ENCODE results near the gene ZNF410.
"Not testable (repeated sequence)": the region's sequence is repeated elsewhere in the genome, so short reads cannot be mapped to it uniquely, and the experiment has no call there.

The ZNF410 gene

GRCh38 chr14:73886449-73887317 is at the start of gene ZNF410:
Gene ZNF410, plus strand, starts transcription at chr14:73886859. Its CDS starts 5,317 bp downstream, at chr14:73892176.
- no peak for TF ChIP-seq CTCF (IDR thresholded peaks at IDR 0.05; ENCODE audit: borderline replicate concordance, control extremely low read depth, extremely low read depth, insufficient read depth, missing control alignments)
- DNase-seq (ENCODE audit: low spot score), result peak; percentile 96
- in situ Hi-C loops (cut with MboI; ENCODE audit: low sequenced_read_pairs, unreplicated experiment), result no loop called here

GRCh38 chr14:73838293-73839034 is 48.2 kb upstream of the ZNF410 start:
- in situ Hi-C loops (cut with MboI; ENCODE audit: low sequenced_read_pairs, unreplicated experiment); DNase-seq (ENCODE audit: low spot score): not testable (repeated sequence)

- no peak for DNase-seq (ENCODE audit: low spot score)
- no peak for TF ChIP-seq CTCF (IDR thresholded peaks at IDR 0.05; ENCODE audit: borderline replicate concordance, control extremely low read depth, extremely low read depth, insufficient read depth, missing control alignments)
- in situ Hi-C loops (cut with MboI; ENCODE audit: low sequenced_read_pairs, unreplicated experiment), result no loop called here
Observed at GRCh38 chr14:73842201-73842600, 44.5 kb upstream of the ZNF410 start.

GRCh38 chr14:73842851-73843250 is 43.8 kb upstream of the ZNF410 start:
- TF ChIP-seq CTCF (IDR thresholded peaks at IDR 0.05; ENCODE audit: borderline replicate concordance, control extremely low read depth, extremely low read depth, insufficient read depth, missing control alignments), result no peak
- in situ Hi-C loops (cut with MboI; ENCODE audit: low sequenced_read_pairs, unreplicated experiment), result no loop called here
- DNase-seq (ENCODE audit: low spot score), result no peak

- DNase-seq (ENCODE audit: low spot score), result no peak
- in situ Hi-C loops (cut with MboI; ENCODE audit: low sequenced_read_pairs, unreplicated experiment), result no loop called here
- TF ChIP-seq CTCF (IDR thresholded peaks at IDR 0.05; ENCODE audit: borderline replicate concordance, control extremely low read depth, extremely low read depth, insufficient read depth, missing control alignments), result no peak
Observed at GRCh38 chr14:73843296-73843695, 43.4 kb upstream of the ZNF410 start.

- no peak for TF ChIP-seq CTCF (IDR thresholded peaks at IDR 0.05; ENCODE audit: borderline replicate concordance, control extremely low read depth, extremely low read depth, insufficient read depth, missing control alignments)
- no peak for DNase-seq (ENCODE audit: low spot score)
- in situ Hi-C loops (cut with MboI; ENCODE audit: low sequenced_read_pairs, unreplicated experiment), result no loop called here
Observed at GRCh38 chr14:73846947-73847346, 39.7 kb upstream of the ZNF410 start.

GRCh38 chr14:73851000-73851399 is 35.7 kb upstream of the ZNF410 start:
- in situ Hi-C loops (cut with MboI; ENCODE audit: low sequenced_read_pairs, unreplicated experiment), result no loop called here
- no peak for DNase-seq (ENCODE audit: low spot score)
- no peak for TF ChIP-seq CTCF (IDR thresholded peaks at IDR 0.05; ENCODE audit: borderline replicate concordance, control extremely low read depth, extremely low read depth, insufficient read depth, missing control alignments)

All from GM13976 (cell line).